HepG2 (cell line): ENCODE data around the gene RALY. TPM values are rescaled to one million over a fixed set of nuclear protein-coding genes. Genes with fewer than 3 reads are reported as not detected.
A peak's percentile ranks its signal among the peaks of the same experiment; 100 is the strongest.

Source experiments
- ATAC-seq: fragments of 200-7000 bp; cut with Tn5 transposase; 3 replicates; pipeline ENCODE4 v1.9.1; 2020; ENCODE audit warnings: mild to moderate bottlenecking, moderate library complexity
- BruUV-seq: library from RNA; stranded (reverse); fragments of 400-500 nt; replicated peaks from 2 replicates; lab custom pipeline; 2021; lab: Mats Ljungman, UMichigan
- CTCF ChIA-PET: fragments of 300-600 bp; formaldehyde crosslinking; extraction: SDS; loops from one replicate; lab custom pipeline; 2021; ENCODE audit warnings: low total read pairs, inconsistent platforms, low intra/inter-chr PET ratio; lab: Yijun Ruan, JAX
- POLR2A ChIA-PET: fragments of 350-600 bp; sonication (Branson Sonifier 250); formaldehyde crosslinking; loops from one replicate; lab custom pipeline; 2020; ENCODE audit warnings: antibody characterized with exemption, inconsistent platforms; lab: Yijun Ruan, JAX
- DNase-seq: peaks from one replicate; pipeline ENCODE4 v3.0.0-alpha.2; 2015; ENCODE audit warnings: low spot score
- FAIRE-seq: peaks from 3 replicates; lab custom pipeline; 2011; peaks lifted over from hg19 to GRCh38; lab: Jason Lieb, UNC
- H2AFZ ChIP-seq: one replicate; pipeline ENCODE4 v1.6.1; 2011; ENCODE audit warnings: low read length, inconsistent platforms
- H3K27ac ChIP-seq: fragments of 300-600 bp; 3 replicates; pipeline ENCODE4 v1.8.0; 2011; ENCODE audit warnings: mixed run types, mild to moderate bottlenecking, mixed read lengths, low read length, inconsistent platforms; ENCODE audit not compliant: insufficient read depth; ENCODE audit errors: extremely low read length
- H3K27me3 ChIP-seq, 2 experiments: fragments of 200-600 bp in 1 of 2; 2 replicates in 1 of 2; 3 replicates in 1 of 2; pipeline versions ENCODE4 v1.6.0 to v1.8.0; 2011; ENCODE audit warnings: low read length in 2 of 2, mild to moderate bottlenecking in 2 of 2, moderate library complexity in 2 of 2, inconsistent platforms in 1 of 2; ENCODE audit not compliant: insufficient read depth in 2 of 2, control insufficient read depth in 1 of 2
- H3K36me3 ChIP-seq, 2 experiments: fragments of 200-600 bp in 1 of 2; replicated peaks in 1 of 2; 2 replicates in 1 of 2; 3 replicates in 1 of 2; pipeline versions ENCODE4 v1.5.1 to v1.8.0; 2011; ENCODE audit warnings: low read length in 2 of 2, inconsistent platforms in 1 of 2; ENCODE audit not compliant: insufficient read depth in 2 of 2, control insufficient read depth in 1 of 2
- H3K4me1 ChIP-seq: 2 replicates; pipeline ENCODE4 v1.5.1; 2012; ENCODE audit warnings: low read length, inconsistent platforms; ENCODE audit not compliant: insufficient read depth
- H3K4me2 ChIP-seq: 2 replicates; pipeline ENCODE4 v1.6.0; 2011; ENCODE audit warnings: low read depth, low read length, inconsistent platforms
- H3K4me3 ChIP-seq, 3 experiments: fragments of 200-600 bp in 1 of 3; sonication (generic), shearing (Covaris generic) in 1 of 3; replicated peaks in 1 of 3; 2 replicates each; pipeline ENCODE4 v1.5.1; 2011 to 2016; ENCODE audit warnings: low read length in 3 of 3, inconsistent platforms in 2 of 3, low read depth in 2 of 3, mild to moderate bottlenecking in 2 of 3, control low read depth in 1 of 3, mixed read lengths in 1 of 3; ENCODE audit not compliant: insufficient read depth in 1 of 3
- H3K79me2 ChIP-seq: one replicate; pipeline ENCODE4 v1.6.1; 2011; ENCODE audit warnings: low read length, inconsistent platforms; ENCODE audit not compliant: insufficient read depth
- H3K9ac ChIP-seq: 2 replicates; pipeline ENCODE4 v1.6.0; 2011; ENCODE audit warnings: mild to moderate bottlenecking, low read depth, low read length, inconsistent platforms; ENCODE audit not compliant: insufficient read depth
- H3K9me3 ChIP-seq: 2 replicates; pipeline ENCODE4 v1.5.1; 2012; ENCODE audit warnings: mild to moderate bottlenecking, low read length
- H4K20me1 ChIP-seq: 2 replicates; pipeline ENCODE4 v1.6.0; 2011; ENCODE audit warnings: inconsistent platforms, mild to moderate bottlenecking, low read length, moderate library complexity; ENCODE audit not compliant: insufficient read depth
- EEA1 ChIP-seq: sonication (generic); formaldehyde crosslinking; IDR thresholded peaks from 2 replicates; pipeline ENCODE4 v1.5.1; 2020; ENCODE audit warnings: mild to moderate bottlenecking, missing genetic modification reagents, borderline replicate concordance
- EHMT2 ChIP-seq: fragments of 200-600 bp; sonication (generic); IDR thresholded peaks from 2 replicates; pipeline ENCODE4 v1.7.0; 2017; ENCODE audit warnings: antibody characterized with exemption, low read depth, low read length, borderline replicate concordance
- HOMEZ ChIP-seq: IDR thresholded peaks from 2 replicates; pipeline ENCODE4 v1.6.1; 2016; ENCODE audit warnings: low read depth
- MIER2 ChIP-seq: IDR thresholded peaks from 2 replicates; pipeline ENCODE4 v1.6.1; 2016; ENCODE audit warnings: missing biosample characterization, missing genetic modification reagents
- REST ChIP-seq, 2 experiments: IDR thresholded peaks; 2 replicates each; pipeline ENCODE4 v1.6.1; 2011 to 2012; ENCODE audit warnings: low read length in 2 of 2, borderline replicate concordance in 1 of 2, low read depth in 1 of 2, mild to moderate bottlenecking in 1 of 2, moderate library complexity in 1 of 2
- TIGD3 ChIP-seq: sonication (generic); formaldehyde crosslinking; IDR thresholded peaks from 2 replicates; pipeline ENCODE4 v1.5.1; 2020; ENCODE audit warnings: mild to moderate bottlenecking, missing genetic modification reagents, borderline replicate concordance
- WGBS: methylation state at CpG from one replicate; pipeline ENCODE4 v1.1.6; 2017; ENCODE audit warnings: low lambda C conversion rate; 5-methylcytosine and 5-hydroxymethylcytosine counted together
- in situ Hi-C: cut with HindIII; loops from 2 replicates; pipeline ENCODE4 v1.10.0; 2017; ENCODE audit warnings: low pct_unique_long_range_greater_than_20kb; ENCODE audit not compliant: extremely low pct_ligation_motif_present
- intact Hi-C: fragments of 100-400 bp; cut with micrococcal nuclease; formaldehyde crosslinking; loops from one replicate; pipeline ENCODE4 v1.10.0; 2022; ENCODE audit not compliant: unreplicated experiment
- polyA plus RNA-seq, 8 experiments: library from polyadenylated mRNA; depleted of rRNA in 3 of 8; stranded (reverse) in 7 of 8; unstranded in 1 of 8; fragments of >200 nt; fragmentation: Illumina TruSeq in 4 of 8; extraction: Trizol in 4 of 8; gene quantifications; 2 replicates each; pipeline versions ENCODE4 v1.2.1 to v1.2.3, GENCODE V29; 2011 to 2016; ENCODE audit warnings: low read depth in 4 of 8, missing spikeins in 1 of 8, mixed read lengths in 1 of 8; ENCODE audit not compliant: insufficient read depth in 1 of 8
- total RNA-seq, 5 experiments: library from RNA; depleted of rRNA; stranded (reverse); fragments of >200 nt; fragmentation: Illumina TruSeq; extraction: Trizol; gene quantifications; 2 replicates each; pipeline ENCODE4 v1.2.3, GENCODE V29; 2016; ENCODE audit warnings: low read depth in 1 of 5

The RALY gene
- total and polyA plus RNA-seq, 2 of the 13 experiments (the other 11 are each of a cell fraction or from before 2014, with no cell fraction given): 178 to 186 TPM

DNA sequence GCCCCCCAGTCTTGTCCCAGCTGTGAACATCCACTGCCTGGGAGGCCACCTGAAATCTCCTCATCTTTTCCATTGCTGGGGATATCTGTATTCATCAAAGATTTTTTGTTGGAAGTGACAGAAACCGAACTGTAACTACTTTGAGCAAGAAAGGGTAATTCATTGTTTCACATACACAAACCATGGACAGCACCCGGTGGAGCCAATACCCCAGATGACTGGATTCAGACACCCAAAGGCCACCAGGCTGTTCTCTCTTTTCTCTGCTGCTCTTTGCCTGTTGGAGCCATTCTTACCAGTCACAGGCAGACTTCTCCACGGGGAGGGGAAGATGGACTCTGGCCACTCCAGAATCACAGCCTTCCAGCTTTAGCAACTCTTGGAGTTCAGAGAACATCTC lies 11.7 kb upstream of the RALY start:
- TF ChIP-seq EHMT2 (peak; percentile 87; the same call in 1 of the 2 replicates), EEA1 (CRISPR knock-in tag) (no peak), TIGD3 (CRISPR knock-in tag) (no peak), MIER2 (CRISPR knock-in tag) (peak; percentile 92), HOMEZ (CRISPR knock-in tag) (no peak), REST (IDR thresholded peaks at IDR 0.05; ENCODE audit: borderline replicate concordance in 1 of 2, low read depth in 1 of 2, low read length in 2 of 2) (peak; percentile 42 to 93)
- ChIA-PET CTCF (no interaction called here), POLR2A (interaction anchor here (4.2 kb wide), 1 partner anchor 11 kb away, joined by 27 read pairs; no protein-coding TSS in a partner anchor)
- Histone ChIP-seq H3K4me3 (no peak overlapping the region), H3K79me2 (no peaks in the 10 kb centered on the region), H4K20me1 (no peaks in the 10 kb centered on the region), H3K9ac (no peak overlapping the region), H3K36me3 (no peaks in the 10 kb centered on the region), H3K9me3 (peaks cover 6% of the 10 kb centered on the region), H3K4me2 (no peak overlapping the region), H3K27me3 (peaks cover 0 to 19% of the 10 kb centered on the region in 2 experiments; a peak in 1 of 5 replicates), H2AFZ (no peak overlapping the region), H3K4me1 (no peaks in the 10 kb centered on the region), H3K27ac (no peak overlapping the region)
- FAIRE-seq (no peak), DNase-seq (no peak), ATAC-seq (peak; percentile 27; the same call in 1 of the 3 replicates)
- in situ Hi-C loops: no loop called here
- 35% methylated on average over 3 of the region's 3 CpGs for WGBS
- BruUV-seq: no TSS peak
- intact Hi-C loops: no loop called here
